GM19324 (cell line): ENCODE measurements around the gene RANBP3L.
"Not testable (repeated sequence)": the region's sequence is repeated elsewhere in the genome, so short reads cannot be mapped to it uniquely, and the experiment has no call there.

ENCODE experiments used
- ATAC-seq: cut with Tn5 transposase; IDR thresholded peaks from one replicate; pipeline ENCODE4 v1.9.1; 2021; ENCODE audit warnings: mild to moderate bottlenecking, moderate library complexity; ENCODE audit not compliant: unreplicated experiment, low FRiP score

Gene RANBP3L

DNA sequence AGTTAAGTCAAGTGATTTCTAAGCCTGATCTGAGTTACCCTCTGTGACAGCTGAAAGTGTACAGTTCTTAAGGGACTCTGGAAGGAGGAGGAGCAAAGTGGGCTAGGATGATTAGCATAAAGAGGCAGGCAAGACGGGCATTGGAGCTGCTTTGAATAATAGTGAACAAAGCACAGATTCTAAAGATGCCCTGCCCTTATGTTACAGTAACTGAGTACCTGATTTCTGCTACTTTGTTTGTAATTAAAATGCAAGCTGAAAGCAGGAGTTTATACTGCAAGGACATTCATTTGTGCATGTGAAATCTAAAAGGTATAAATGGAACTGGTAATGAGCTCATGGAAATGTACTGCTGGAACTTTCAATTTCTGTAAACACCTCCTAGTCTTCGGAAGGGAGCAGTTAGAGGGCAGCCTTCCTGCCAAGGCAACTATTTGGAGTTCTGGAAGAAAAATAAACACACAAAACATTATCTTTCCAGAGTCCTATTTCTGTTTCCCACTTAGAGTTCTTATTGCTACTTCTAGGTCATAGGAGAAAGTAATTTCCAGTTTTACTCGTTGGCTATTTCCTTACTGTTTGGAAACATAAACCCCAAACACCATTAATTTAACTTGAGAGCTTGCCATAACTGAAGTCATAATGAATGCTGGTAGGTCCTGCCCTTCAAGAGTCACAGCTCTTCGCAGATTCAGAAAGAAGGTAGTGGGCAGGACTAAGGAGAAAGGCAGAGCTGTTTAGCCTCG, at the start of gene RANBP3L:
Gene RANBP3L, minus strand, starts transcription at position 45 of the 746 bp plus-strand sequence. CDS start 486 bp downstream, outside the sequence.
- peak; percentile 77 for ATAC-seq

DNA sequence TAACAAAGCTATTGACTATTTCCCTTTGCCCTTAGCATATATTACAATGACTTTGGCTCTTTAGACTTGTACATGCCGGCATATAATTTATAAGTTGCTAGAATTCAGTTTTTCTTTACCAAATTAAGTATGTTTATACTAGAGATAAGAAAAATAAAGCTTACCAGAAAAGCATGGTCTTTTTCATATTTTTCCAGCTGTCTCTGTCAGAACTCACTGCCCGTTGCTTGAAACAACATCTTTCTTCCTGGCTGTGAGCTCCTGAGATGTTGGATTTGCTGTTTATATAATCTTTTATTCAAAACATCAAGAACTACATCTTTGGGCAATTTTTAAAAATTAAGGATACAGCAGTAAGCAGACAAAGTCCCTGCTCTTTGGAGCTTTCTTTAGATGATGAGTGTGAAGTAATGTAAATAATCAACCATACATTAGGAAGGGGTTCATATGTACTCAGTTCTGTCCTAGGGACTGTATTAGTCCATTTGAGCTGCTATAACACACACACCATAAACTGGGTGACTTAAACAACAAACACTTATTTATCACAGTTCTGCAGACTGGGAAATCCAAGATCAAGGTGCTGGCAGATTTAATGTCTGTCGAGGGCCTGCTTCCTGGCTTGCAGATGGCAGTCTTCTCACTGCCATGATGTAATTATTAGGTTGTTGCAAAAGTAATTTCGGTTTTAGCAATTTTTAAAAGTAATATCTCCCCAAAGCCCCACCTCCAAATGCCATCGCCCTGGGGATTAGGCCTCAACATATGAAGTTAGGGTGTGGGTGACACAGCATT, 45.4 kb upstream of the RANBP3L start:
- ATAC-seq: no peak

DNA sequence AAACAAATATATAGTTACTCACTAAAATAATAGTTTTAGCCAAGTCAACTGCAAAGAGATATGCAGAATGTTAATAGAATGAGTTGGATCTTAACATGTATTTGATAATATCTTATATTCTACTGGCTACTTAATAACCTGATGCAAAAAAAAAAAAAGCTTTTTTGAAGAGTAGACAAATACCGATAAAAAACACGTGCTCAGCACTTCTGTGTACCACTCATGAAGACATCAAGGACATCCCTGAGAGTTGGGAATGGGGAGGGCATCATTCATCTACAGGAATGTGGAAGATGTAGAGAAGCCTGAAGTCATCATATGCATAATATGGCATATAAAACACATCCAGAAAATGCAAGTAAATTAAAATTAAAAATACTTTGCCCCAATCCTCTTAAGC, 43.2 kb upstream of the RANBP3L start:
- no peak for ATAC-seq

- ATAC-seq: not testable (repeated sequence)
Measured at GRCh38 chr5:36341720-36342119, 40.0 kb upstream of the RANBP3L start.

GRCh38 chr5:36337597-36337996, 35.9 kb upstream of the RANBP3L start:
- ATAC-seq: no peak

- ATAC-seq: no peak
Measured at GRCh38 chr5:36334315-36334714, 32.6 kb upstream of the RANBP3L start.

GRCh38 chr5:36332720-36333119, 31.0 kb upstream of the RANBP3L start:
- not testable (repeated sequence) for ATAC-seq

DNA sequence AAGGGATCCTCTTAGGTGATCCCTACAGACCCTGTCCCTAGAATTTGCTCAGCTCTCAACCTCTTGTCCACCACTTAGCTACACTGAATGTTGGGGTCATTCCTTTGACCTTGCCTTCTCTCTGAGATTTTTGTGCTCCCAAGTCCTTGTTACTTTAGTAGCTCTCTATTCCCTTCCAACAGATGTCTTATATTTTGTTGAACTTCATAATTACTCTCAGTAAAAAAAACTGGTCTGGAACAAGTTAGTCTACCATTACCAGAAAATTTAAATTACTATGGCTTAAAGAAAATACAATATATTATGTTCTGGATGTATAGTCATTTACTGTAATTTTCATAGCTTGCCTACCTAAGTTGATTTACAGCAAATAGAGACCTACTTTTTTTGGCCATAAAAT, 23.5 kb upstream of the RANBP3L start:
- ATAC-seq: no peak

- ATAC-seq: no peak
Measured at GRCh38 chr5:36323926-36324781, 22.5 kb upstream of the RANBP3L start.

- no peak for ATAC-seq
Measured at GRCh38 chr5:36312953-36313672, 11.4 kb upstream of the RANBP3L start.

GRCh38 chr5:36311956-36312355, 10.3 kb upstream of the RANBP3L start:
- ATAC-seq: no peak

GRCh38 chr5:36310138-36310537, 8.4 kb upstream of the RANBP3L start:
- no peak for ATAC-seq

GRCh38 chr5:36305571-36306326, 4.0 kb upstream of the RANBP3L start:
- ATAC-seq: peak; percentile 46

- ATAC-seq: no peak
Measured at GRCh38 chr5:36304095-36304805, 2.5 kb upstream of the RANBP3L start.

DNA sequence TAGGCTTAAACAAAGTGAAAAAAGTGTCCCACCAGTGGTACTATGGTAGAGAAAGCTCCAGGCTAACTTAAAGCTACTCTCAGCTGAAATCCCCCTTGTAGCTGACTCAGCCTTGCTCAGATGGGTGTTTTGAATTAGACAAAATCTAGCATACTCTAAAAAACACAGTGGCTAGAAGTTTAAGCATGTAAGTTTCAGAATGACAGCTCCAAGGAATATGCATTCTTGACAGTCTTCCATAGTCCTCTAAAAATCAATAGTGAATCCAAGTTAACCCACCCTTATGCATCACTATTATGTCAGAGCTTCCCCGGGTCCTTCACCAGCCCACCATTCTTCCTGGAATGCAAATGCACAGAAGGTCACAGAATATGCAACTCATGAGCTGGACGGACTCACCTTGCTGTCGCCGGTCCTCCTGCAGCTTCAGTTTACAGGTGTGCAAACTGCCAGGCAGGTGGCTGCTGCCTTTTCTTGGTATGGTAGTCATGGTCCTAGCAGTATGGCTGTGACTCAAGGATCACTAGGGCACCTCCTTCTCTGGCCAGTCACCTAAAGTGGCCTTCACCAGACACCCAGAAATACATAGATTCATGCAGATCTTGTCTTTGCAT, 668 bp downstream of the RANBP3L start:
- ATAC-seq: no peak

- no peak for ATAC-seq
Measured at GRCh38 chr5:36300191-36300926, 1.3 kb downstream of the RANBP3L start.

GRCh38 chr5:36298552-36298951, 3.1 kb downstream of the RANBP3L start:
- ATAC-seq: no peak

GRCh38 chr5:36297653-36298052, 4.0 kb downstream of the RANBP3L start:
- ATAC-seq: no peak
